Activated CD4-positive, alpha-beta T cell treated with anti-CD3 and anti-CD28 coated beads for 48 hours (primary cell): ENCODE data around the gene CREB3L2.

Source experiments
- DNase-seq: peaks from one replicate; pipeline ENCODE4 v3.0.0-alpha.2; 2020

CREB3L2 gene

DNA sequence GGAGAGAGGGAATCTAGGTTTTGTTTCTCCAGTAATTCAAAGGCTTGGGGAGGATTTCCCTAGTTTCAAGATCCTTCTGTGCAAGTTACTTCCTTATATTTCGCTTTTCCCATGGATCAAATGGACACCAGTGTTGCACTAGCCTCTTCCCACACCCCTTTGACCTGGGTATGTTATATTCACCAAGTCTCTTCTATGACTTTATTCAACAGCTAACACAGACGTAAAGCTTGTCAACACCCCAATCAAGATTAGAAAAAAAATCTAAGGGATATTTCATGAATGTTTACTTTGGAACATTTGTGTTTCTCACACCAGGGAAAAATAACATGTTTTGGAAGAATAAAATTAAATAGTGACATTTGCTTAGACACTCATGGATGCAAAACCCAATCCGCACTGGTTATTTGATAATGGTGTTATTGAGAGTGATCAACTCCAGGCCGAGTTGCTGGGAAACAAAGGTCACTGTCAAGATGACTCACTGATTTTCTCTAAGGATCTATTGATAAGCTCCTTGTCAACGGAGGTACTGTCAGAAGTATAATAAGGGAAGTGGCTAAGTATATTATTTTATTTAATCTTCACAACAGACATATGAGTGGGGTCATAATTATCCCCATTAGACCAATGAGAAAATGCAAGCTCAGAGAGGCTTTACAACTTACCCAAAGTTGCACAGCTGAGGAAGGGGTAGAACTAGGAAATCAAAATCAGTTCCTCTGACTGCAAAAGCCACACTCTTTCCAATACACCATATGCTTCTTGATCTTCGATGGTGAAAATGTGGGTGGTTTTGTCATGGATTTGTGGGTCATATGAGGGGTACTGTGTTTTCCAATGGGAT lies 52.2 kb downstream of the CREB3L2 start:
- DNase-seq, result no peak

DNA sequence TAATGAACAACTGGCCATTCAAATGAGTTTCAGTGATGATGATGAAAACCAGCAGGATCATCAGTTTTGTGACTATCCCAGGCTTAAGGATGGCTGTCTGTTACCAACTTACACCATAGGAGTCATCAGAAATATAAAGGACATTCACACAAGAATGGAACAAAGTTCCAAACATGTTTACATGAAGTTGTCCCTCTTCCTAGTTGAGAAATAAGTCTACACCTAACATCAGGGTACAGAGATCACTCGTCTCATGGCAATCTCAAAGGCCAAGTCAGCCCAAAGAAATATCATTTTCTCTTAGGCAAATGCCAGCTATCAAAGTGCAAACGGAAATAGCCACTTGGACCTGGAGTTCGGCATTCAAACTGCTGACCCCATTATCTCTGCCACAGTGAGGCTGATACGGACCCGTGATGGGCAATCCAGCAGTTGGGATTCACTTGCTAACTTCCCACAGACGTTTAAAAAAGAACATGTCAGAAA lies 53.0 kb downstream of the CREB3L2 start:
- no peak for DNase-seq

DNA sequence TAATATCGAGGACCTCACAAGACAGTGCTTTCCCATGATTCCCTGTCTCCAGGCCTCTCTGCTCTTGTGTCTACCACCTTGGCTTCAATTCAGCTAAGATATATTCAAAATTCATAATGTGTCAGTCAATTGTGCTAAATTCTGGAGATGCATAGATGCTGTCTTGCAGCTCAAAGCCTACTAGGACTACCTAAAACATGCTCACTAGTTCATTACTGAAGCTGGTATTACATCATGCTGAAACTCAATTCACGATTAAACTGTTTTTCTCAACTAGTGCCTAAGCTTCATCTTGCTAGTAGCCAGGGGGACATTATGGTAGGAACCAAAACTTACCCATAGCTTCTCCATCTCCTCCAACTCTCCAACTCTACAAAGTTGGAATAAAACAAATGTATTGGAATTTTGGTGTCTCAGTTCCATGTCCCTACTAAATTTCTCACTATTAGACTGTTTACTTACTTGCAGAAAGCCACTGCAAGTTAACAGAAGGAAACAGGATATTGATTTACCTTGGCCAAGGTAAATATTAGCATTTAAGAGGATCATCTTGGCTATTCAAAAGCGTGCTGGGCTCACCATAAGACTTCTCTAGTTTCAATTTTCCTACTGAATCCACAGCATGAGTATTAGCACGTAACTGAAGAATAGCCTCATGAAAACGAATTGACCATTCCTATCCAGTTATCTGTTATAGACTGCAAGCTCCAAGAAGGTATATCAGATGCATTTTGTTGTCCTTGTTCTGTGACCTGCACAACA lies 53.6 kb downstream of the CREB3L2 start:
- no peak for DNase-seq

DNA sequence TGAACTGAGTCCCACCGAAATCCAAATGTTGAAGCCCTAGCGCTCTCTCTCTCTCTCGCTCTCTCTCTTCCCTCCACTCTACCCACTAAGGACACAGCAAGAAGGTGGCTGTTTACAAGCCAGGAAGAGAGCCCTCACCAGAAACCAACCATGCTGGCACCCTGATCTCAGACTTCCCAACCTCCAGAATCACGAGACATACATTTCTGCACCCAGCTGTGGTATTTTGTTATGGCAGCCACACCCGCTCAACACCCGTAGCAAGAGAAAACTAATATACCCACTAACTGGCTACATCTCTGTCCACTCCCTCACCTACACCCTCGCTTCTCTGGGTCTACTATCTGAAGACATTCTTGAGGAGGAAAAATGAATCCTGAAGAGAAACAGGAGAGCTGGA lies 54.8 kb downstream of the CREB3L2 start:
- no peak for DNase-seq

DNA sequence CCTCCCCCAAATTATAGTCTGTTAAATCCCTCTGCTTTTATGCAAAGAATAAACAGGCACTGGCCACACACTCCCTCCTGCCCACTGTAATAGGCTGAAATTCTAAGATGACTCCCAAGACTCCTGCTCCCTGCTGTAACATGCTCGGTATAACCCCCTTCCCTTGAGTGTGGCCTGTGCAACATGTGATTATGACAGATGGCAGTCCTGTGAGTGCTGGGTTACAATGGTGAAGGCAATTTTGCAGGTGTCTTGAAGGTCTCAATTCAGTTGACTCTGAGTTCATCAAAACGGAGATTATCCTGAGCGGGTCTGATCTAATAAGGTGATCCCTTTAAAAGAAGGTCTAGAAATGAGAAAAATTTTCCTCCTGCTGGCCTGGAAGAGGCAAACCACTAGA lies 55.9 kb downstream of the CREB3L2 start:
- DNase-seq, result no peak

DNA sequence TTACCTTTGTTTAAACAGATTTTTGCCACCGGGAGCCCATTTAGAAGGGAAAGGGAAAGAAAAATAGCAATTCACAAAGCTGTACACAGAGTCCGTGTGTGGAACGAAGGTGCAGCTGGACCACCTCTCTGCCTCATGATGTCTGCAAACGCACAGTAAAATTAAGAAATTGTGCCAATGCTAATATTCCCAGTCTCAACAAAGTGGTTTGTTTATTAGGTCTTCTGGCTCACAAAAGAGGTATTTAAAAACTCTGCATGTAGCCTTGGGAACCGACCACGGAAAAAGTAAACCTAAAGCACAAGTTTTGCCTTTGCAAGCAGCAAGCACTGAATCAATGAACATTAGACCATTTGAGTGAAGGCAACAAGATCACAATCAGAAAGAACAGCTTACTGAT lies 57.7 kb downstream of the CREB3L2 start:
- DNase-seq, result no peak

DNA sequence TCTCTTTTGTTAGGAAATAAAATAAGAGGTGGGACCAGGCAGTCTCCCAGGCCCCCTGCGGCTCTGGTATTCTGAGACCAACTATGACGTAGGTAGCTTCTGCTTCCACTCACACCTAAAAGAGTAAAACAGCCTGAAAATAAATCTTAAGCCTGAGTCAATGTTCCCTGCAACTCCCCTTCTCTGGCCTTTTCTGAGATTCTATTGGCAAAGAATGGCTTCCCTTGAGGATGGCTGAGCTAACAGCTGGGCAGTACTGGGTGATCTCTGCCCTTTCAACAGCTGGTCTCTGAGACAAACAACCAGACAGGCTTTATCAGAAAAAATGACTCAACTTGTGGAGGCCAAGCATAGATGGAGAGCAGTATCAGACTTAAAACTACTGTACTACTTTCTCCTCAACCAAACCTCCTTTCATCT lies 58.7 kb downstream of the CREB3L2 start:
- DNase-seq, result no peak

DNA sequence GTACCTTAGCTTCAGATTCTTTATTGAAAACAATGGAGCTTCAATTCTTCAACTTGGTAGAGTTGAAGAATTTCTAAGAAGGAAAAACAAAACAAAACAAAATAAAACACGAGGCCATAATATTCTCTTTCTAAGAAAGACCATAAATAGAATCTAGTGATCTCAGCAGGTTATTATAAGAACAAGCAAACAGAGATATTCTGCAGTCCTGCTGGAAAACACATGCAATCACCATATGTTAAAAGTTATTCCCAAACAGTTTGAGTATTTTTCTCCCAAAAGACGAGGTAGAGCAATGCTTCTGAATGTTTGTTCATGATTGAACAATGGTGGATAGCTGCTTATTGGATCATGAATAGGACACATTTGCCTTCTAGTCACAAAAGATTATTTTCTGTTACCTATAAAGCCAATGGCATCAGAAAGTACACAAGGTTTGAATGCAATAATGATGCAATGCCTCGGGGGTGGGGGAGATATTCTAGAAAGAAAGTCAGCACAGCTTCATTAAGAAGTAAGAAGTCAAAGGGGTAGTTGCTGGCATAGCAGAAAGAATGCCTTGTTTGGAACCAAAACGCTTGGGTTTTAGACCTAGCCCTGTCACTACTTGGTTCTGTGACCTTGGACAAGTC lies 59.3 kb downstream of the CREB3L2 start:
- DNase-seq, result no peak

DNA sequence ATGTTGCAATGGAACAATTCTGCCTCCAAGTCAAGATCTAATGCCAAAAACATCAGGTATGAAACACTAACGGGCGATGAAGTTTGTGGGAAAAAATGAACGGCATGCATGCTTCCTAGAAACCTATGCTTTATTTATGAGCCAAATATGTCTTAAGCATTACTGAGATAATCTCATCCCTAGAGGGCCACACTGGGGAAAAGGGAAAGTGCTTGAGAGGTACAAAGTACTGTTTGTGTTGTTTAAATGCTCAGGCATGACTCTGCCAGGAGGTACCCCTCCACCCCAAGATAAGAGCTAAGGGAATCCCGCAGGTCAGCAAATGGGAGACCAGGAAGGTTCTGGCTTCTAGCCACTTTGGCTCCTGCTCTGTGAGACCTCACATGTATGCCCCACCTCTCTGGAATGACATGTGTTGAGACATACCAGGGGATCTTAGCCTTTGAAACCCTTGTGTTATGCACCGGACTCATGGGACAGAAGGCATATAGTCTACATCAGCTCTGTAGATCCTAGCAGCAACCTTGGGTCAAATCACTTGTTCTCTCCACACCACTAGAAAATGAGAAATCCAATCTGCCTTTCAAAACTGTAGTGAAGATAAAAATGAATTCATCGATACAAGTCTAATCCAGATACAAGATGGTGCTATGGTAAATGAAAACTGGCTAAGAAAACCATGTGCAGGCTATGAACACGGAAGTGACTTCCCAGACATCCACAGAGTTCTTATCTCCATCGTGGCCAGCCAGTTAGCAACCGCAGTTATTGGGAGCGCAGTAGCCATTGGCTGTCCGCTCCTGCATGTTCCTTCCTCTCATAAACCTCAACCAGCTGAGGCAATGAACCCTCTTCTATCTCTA lies 61.0 kb downstream of the CREB3L2 start:
- no peak for DNase-seq

DNA sequence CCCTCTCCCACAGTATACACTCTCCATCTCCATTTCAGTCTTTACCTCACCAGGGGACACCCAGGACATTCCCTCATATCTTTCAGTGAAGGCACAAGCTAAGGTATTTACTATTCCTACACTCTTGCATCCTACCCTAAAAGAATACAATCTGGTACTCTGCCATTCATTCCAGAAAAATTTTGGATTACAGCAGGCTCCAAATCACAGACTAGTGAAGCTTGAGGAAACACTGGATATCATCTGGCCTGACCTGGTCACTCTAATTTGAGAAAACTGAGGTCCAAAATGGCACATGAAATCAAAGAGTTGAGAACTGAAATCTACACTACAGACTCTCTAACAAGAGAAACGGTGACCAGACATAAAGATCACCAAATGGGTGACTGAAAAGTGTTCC lies 61.7 kb downstream of the CREB3L2 start:
- DNase-seq, result no peak

DNA sequence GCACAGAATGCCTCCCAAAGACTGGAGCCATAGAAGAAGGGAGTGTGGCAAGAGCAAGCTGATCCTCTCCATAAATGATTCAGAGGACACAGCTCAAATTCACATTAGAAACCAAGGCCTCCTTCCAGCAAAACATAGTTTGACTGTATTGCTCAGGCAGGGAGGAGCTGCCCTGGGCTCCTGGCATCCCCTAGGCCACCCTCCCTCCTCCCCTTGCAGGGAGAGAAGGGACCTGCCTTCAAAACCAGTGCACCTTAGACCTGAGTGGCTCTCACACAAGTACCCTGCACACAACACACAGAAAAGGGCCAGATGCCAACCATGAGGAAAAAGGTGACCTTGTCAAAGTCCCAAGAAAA lies 64.7 kb downstream of the CREB3L2 start:
- DNase-seq, result no peak

DNA sequence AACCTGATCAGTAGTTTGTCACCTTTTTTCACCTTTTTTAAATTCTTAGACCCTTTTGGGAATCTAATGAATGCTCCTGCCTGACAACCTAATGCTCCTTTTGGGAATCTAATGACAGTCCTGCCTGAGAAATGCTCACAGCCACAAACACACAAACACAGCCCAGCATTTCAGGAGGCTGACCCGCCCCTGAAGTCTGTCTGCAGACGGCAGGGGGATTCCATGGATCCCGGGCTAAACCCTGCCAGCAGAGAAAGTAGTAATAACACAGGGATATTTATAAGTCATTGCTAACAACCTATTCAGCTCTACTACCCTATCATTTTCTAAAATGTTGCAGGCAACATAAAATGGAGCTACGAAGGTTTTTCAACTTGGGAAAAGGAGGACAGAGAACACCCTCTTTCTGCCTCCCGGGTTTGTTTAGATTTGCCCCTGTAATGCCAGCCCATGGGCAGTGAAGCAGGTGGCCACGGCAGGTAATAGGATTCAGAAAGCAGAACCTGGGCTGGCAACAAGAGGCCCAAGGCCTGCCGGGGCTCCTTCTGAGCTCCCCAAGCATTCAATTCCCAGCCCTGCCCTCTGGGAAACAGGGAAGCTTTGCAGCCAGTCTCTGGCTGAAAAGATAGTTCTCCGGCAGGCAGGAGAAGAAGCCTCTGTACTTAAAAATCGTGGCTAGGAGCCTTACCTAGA lies 65.2 kb downstream of the CREB3L2 start:
- no peak for DNase-seq

DNA sequence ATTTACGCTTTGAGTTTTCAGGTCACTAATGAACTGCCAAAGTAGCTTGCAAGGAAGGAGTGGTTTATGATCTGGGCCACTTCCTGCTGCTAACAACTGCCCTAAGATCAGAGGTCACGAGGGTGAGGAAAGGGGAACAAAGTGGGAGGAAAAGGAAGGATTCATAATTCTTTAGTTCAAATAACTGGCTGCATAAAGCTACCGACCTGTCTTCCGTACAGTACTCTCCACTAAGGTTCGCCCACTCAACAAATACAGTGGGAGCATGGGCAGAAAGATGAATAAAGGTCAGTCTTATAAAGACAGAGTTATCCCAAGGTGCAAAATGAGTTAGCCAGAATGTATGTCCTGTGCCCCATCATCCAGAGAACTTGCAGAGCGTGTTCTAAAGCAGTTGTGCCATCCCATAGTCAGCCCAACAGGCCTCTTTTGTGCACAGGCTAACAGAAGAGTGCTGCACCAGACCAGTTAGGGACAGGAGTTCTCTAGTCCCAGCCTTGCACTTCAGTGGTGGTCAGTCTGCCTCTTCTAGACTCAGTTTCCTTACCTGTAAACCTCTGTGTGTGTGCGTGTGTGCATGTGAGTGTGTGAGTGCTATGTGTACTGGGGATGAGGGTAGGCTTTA lies 65.9 kb downstream of the CREB3L2 start:
- DNase-seq, result no peak

DNA sequence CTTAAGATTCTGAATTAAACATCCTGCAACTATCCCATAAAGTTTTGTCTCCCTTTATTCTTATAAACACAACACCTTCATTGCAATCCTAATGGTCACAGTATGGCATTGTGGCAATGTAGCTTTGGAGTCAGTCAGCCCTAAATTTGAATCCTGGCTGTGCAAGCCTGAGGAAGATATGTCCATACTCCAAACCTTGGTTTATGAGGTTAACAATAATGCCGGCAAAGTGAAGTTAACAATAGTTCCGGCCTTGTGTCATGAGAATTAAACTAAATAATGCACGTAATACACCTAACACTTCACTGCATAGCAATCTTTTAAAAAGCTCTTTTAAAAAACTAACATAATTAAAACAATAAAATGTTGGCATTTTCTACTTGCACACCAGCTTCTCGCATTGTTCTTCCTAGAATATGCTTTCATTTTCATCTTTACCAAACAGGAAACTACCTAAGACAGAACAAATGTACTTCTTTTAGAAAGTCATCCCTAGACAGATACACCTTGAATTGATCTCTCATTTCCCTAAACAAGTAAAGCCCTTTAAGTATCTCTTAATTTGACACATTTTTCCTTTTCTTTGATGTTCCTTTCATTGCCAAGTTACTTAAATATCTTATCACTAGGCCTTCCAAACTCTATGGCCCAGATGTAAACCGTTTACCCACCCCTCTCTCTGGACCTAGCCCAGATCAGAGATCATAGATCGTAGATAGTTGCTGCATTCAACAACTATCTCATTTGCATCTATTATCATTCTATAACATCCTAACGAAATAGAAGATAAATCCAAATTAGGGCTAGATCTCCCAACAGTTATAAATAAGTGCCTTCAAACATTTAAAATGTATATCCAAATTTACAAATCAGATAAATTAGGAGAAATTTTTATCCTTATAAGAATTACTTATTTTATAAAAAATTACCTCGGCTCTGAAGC lies 66.7 kb downstream of the CREB3L2 start:
- DNase-seq, result no peak

DNA sequence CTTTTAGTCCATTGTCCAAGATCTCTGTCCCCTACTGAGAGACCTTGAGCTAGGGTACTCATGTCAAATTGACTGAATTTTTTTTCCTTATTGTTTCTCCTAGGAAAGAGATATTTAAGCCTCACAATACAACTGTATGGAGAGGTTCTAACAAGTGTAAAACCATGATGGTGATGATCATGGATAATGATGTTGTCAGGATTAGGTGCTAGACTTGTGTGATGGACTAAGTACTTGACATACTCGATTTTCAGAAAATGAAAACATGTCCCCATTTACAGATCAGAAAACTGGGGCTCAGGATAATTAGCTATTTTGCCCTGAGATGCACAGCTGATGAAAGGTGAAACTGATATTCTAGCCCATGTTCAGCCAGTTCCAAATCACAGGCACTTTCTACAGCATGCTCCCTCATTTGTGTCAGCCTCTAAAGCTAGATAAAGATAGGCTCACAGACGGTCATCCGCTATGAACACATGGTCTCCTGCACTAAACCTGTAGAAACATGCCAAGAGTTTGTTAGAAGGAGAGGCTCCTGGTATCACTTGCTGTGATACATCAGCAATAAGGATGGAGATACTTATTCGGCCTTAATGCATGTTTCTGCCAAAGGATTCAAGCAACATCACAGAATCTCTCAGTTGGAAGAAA lies 67.6 kb downstream of the CREB3L2 start:
- DNase-seq, result no peak

DNA sequence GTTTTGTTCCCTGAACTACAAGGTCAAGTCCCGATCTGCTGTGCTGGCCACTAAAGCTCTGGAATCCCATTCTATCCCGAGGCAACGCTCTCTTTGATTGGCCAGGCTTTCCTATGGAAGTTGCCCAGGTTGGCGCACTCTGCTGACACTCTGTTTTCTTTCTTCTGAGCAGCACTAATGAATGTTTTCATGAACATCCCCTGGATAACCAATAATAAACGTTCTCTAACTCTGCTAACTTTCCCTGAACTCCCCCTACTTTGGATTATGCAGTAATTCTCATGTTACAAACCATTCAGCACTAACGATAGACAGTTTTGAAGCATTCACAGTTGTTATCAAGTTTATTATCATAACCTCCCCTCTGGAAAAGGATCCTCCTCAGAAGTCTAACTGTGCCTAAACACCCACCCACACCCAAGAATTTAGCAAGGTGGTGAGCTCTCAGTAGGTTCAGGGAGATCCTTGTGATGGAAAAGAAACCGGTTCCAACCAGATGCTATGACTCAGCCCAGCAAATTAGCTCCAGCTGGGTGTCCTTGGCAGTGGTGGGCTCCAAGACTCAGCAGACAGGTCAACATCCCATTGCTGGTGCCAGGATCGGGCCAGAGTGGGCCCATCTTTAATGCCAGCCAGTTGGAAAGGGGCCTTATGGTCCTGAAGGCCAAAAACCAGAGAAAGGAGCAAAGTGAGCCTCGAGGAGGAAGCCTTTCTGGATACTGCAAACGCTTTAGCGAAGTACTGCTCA lies 68.4 kb downstream of the CREB3L2 start:
- no peak for DNase-seq

DNA sequence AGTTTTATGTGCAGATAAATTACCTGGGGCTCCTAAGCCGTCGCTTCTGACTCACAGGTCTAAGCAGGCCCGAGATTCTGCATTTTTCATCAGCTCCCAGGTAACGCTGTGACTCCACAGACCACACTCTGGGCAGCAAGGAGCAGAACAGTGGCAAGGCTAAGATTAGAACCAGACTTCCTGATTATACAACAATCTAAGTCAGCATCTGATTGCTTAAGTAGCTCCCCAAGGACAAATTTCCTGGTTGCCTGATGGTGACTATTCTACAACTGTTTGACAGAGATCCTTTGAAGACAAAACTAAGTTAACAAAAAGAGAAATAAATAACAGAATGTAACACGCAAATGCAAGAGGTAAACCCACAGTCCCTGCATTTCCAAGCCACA lies 69.0 kb downstream of the CREB3L2 start:
- DNase-seq, result no peak

DNA sequence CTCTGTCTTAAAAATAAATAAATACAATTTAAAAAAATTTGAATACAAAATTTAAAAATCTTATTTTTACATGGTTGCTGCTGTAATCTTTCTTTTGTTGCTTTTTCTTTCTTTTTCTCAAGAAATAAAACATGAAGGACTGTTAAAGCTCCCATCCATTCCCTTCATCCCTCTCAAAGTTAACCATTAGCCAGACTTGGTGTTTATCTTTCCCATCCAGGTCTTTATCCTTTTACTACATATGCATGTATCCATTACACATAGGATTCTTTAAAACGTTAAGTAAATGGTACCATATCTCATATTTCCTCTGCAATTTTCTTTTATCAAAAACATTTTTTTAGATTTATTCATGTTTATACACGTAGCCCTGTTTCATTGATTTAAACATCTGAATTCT lies 70.1 kb downstream of the CREB3L2 start:
- no peak for DNase-seq

DNA sequence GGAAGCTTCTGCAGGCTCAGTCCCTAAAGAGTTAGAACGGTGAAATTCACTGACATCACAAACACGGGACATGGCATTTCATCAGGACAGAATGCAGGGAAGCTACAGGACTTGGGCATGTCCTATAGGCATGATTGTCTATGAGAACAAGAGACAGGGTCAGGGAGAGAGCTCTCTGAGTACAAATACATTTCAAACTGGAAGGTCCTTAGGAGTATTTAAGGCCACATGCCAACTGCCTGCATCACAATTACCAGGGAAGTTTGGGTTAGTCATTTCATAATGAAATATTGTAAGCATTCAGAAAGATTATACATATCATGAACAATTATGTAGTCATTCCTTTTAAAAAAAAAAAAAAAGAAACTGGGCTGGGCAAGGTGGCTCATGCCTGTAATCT lies 71.3 kb downstream of the CREB3L2 start:
- DNase-seq, result no peak
